Erythroblast (primary cell): Measurements from ENCODE around the gene CASS4.

ENCODE experiments used
- DNase-seq, 2 experiments: peaks; one replicate each; lab custom pipeline; 2025; lab: John Stamatoyannopoulos, UW
- GATA1 ChIP-seq: IDR thresholded peaks from 2 replicates; pipeline ENCODE4 v1.6.1; 2011; ENCODE audit warnings: low read depth, mild to moderate bottlenecking, control low read depth, low read length, moderate library complexity
- POLR2A ChIP-seq: IDR thresholded peaks from 2 replicates; pipeline ENCODE4 v1.6.1; 2011; ENCODE audit warnings: mild to moderate bottlenecking, low read length

Gene CASS4, protein sequence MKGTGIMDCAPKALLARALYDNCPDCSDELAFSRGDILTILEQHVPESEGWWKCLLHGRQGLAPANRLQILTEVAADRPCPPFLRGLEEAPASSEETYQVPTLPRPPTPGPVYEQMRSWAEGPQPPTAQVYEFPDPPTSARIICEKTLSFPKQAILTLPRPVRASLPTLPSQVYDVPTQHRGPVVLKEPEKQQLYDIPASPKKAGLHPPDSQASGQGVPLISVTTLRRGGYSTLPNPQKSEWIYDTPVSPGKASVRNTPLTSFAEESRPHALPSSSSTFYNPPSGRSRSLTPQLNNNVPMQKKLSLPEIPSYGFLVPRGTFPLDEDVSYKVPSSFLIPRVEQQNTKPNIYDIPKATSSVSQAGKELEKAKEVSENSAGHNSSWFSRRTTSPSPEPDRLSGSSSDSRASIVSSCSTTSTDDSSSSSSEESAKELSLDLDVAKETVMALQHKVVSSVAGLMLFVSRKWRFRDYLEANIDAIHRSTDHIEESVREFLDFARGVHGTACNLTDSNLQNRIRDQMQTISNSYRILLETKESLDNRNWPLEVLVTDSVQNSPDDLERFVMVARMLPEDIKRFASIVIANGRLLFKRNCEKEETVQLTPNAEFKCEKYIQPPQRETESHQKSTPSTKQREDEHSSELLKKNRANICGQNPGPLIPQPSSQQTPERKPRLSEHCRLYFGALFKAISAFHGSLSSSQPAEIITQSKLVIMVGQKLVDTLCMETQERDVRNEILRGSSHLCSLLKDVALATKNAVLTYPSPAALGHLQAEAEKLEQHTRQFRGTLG

DNA sequence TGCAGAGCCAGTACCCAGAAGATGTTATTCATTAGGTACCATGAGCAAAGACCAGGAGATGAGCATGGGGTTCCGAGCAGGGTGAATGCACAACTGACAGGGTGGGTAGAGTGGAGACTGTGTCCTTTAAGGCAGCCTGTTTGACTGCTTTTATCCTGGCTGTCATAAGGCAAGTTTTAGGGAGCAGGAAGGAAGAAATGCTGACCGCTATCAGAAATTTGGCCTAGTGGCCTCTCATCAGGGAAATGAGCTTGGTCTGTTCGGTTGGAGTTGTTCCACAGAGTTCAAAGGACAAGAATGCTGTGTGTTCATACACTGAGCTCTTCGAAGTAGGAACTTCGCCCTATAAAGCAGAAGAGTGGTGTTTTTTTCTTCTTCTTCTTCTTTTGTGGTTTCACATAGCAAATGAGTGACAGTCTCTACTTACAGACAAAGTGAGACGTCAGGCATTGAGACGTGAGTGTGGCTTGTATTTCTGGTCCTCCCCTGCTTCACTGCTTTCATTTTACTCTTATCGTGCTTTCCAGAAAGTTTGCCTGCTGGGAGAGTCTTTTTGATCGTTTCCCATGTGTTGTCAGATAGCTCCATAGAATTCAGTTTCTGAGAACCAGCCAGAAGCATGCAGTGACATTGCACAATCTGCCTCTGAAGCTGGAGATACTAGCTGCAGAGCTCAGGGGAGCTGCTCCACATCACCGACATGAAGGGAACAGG, at the start of gene CASS4:
Gene CASS4, plus strand, starts transcription at position 502 of the 714 bp plus-strand sequence. Its CDS starts 199 bp downstream, at position 701.
- DNase-seq: peak; percentile 86 to 97
- TF ChIP-seq POLR2A: peak; percentile 64
- no peak for TF ChIP-seq GATA1

DNA sequence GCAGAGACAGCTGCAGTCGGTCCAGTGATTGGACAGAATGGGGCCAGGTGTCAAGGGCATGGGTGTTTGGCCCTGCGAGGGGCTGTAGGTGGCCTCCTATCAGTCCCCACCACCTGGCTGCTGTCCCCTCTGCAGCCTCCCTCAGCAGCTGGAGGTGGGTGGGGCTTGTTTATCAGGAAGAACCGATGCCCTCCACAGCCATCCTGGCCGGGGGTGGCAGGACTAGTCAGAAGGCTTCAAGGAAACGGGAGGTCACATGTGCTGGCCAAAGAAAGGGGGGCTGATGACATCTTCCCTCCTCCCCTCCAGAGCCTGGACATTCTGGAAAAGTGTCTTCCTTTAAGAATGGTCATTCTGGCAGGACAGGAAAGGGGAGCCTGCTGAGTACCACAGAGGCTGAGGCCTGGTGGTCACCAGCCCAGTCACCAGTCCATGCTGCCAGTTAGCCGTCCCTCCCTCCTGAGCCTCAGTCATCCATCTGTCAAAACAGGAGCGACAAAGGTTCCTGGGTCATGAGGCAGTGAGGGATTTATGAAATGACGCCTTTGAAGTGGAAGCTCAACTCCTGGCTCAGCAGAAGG, 49.1 kb upstream of the CASS4 start:
- peak; percentile 96 to 99 for DNase-seq
- TF ChIP-seq GATA1 (peak; percentile 88), POLR2A (peak; percentile 62)

DNA sequence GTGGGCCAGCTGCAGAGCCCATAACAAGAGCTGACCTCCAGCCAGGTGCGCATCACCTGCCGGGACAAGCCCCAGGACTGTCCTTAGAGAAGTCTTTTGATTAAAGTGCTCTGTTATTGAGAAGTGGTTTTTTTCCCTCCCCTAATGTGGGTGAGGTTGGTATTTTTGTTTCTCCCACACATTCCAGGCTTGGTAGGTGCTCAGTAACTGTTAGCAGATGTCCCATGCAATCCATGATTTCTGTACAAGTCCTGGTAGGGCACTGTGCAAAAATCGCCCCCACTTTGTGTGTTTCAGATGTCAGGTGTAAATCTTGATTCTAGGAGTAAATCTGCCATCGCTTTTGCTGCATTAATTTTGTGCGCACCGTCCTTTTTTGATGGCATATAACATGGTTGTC, 48.6 kb upstream of the CASS4 start:
- TF ChIP-seq POLR2A: no peak
- no peak for TF ChIP-seq GATA1
- peak; percentile 14 to 45 for DNase-seq

DNA sequence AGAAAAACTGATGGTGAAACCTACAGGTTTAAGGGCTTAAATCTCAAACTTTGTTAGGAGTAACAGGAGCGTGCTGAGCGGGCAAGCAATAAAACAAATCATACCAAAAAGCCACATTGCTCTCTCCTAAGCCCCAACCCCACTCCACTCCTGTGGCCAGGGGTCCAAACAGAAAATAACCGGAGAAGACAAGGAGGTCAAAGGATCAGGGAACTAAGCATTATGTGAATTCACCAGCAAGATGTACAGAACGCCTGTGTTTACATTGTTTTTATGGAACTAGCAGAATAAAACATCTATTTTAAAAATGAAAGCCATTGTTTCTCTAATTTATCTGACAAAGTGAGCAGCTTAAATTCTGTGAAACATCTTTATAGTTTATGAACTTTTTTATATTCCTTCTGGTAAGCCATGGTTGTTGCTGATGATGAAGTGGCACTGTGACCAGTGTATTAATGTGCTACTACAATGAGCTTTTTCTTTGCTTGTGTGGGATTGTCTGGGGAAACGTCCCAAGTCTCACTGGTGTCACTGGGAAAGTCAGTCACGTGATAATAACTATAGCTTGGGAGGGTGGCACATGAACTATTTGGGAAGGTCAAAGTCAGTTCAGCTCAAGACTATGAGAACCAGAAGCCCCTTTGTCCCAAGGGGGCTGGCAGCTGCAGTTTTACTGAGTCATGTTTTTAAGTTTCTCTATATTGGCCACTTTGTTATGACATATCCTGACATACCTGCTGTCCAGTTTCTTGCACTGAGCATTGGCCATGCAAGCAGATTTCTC, 43.5 kb upstream of the CASS4 start:
- peak in 1 of 2 experiments; percentile 23 for DNase-seq
- TF ChIP-seq GATA1: no peak
- TF ChIP-seq POLR2A: peak; percentile 26

DNA sequence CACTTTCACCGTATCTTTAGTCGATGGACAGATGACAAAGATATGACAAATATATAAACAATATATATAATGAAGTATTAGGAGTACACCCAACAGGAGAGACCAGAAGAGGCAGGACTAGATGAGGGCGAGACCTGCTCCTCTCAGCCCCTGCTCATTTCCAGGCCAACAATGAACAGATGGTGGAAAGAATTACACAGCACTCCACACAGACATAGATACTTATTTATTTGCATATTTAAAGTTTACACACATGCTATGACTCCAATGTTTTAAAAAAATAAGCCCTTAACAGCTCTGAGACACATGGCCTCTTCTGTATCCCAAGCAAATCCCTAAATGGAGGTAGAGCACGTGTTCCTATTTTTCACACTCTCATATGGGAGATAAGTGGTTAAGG, 42.9 kb upstream of the CASS4 start:
- DNase-seq: no peak
- TF ChIP-seq POLR2A (peak; percentile 36), GATA1 (no peak)

DNA sequence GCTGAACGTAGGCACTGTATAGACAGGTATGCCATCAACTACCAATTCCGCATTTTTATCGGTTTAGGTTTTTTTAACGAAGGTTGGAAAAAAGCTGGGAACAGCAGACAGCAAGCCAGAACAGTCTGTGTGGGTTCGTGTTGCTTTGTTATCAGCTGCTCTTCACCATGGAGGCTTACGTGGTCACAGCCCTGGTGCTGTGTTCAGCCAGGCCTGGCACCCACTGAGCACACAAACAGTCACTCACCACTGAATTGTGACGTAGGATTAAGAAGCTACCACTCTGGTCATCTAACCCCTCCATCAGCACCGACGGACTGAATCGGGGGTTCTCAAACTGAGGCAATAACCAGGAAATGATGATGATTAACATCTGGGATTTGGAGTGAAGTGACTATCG, 40.1 kb upstream of the CASS4 start:
- TF ChIP-seq GATA1: no peak
- peak; percentile 5 for TF ChIP-seq POLR2A
- no peak for DNase-seq

DNA sequence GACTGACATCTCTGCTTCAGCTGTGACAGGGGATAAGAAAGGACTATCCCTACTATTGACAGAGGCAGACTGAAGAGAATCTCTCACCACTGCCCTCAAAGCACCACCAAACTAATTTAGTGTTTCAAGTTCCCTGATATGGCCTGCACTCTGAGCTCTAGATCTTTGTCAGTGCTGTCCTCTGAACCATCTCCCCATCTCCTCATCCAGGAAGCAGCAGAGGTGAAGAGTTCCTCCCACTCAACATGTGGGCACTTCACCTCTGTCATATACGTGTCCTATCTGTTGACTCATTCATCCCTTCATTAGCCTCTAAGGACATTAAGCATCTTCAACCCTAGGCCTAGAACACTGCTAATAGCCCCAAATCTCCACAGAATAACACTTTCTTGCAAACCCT, 39.2 kb upstream of the CASS4 start:
- no peak for TF ChIP-seq GATA1
- TF ChIP-seq POLR2A: no peak
- DNase-seq: peak in 1 of 2 experiments; percentile 24

DNA sequence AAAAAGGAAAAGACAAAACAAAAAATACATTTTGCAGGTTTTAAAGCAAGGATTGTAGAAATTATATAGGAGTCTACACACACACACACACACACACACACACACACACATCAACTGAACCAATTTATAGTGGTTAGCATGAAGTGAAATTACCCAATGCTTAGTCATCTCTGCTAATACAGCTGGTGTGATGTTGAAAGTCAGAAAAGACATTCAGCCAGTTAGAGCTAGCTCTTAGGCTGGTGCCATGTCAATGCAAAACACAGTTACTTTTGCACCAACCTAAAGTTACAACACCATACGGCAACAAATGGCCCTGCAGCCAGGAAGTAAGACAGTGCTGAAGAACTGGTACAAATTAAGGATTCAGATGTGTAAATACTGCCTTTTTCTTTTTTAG, 38.1 kb upstream of the CASS4 start:
- DNase-seq: peak; percentile 27 to 64

DNA sequence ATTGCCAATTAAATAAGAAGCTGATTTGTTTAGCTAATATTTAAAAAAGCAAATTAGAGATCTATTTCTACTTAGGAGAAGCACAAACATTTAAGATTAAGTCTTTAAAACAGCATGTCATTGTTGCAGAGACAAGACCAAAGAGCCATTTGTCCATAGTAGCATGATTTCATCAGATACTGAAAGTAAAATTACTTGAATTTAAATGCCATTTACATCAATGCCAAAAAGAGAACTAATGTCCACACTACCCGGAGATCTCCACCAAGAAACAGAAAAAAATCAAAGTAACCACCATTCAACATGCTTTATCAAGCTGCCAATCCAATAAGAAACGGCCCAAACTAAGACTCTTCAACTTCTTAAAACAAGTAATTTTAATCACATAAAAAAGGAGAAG, 35.7 kb upstream of the CASS4 start:
- no peak for DNase-seq
- TF ChIP-seq POLR2A: no peak
- TF ChIP-seq GATA1: no peak

More for the DNA sequence above, 38.1 kb upstream of the CASS4 start:
- TF ChIP-seq GATA1: no peak
- TF ChIP-seq POLR2A: no peak

DNA sequence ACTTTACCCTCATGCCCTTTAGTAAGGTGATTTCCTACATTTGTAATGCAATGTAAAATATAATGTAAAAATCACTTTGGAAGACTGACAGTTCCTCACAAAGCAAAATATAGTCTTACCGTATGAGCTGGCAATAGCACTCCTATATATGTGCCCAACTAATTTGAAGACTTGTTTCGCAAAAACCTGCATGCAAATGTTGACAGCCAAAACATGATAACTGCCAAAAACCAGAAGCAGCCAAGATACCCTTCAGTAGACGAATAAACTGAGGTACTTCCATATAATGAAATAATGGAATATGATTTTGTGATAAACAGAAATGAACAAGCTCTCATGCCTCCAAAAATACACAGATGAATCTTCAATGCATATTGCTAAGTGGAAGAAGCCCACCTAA, 33.7 kb upstream of the CASS4 start:
- DNase-seq: no peak
- TF ChIP-seq GATA1 (no peak), POLR2A (no peak)

DNA sequence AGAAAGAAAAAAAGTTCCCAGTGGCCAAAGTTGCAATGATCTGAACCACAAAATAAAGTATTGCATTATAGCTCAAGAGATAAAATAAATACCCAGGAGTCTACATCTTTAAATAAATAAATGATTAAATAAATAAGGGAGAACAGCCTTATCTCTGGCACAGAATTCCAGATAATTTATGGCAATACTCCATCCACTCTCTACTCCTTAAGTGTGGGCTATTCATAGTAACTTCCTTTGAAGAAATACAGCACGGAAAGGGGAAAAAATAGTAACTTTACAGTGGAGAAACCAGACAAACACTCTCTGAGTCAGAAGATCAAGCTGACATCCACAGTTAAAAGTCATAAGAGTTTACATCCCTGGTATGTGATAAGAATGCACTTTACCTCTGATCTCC, 31.7 kb upstream of the CASS4 start:
- TF ChIP-seq GATA1 (no peak), POLR2A (no peak)
- DNase-seq: no peak

DNA sequence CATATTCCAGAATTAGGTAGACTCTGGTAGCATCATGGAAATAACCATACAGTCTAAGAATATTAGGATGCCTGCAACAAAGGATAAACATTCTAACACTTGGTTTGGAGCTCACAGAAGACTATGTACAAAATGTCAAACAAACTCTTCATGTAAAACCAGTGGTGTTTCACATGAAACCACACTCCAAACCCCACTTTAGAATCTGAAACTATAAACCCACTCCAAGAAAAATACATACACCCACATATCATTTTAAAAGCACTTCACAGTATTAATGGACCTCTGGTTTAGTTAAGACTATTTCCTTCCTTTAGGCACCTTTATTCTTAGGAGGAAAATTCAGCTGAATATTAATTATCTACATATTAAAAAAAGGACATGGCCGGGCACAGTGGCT, 30.6 kb upstream of the CASS4 start:
- DNase-seq: no peak
- TF ChIP-seq POLR2A (no peak), GATA1 (no peak)

DNA sequence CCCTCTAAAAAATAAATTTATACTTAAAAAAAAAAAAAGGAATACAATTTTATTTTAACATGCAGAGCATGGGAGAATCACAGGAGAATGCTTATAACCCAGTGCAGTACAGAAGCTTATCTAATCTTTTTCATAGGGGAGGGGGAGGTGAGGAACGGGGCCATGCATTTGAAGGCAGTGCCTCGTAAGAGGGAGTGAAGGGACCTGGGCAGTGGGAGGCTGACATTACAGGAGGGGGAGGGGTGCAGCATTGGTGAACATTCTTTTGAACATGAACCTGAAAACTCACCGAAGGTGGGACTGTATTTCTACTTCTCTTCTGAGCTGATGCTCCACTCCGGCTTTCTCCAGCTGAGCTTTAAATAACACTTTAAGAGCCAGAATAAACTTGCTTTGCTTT, 29.4 kb upstream of the CASS4 start:
- DNase-seq: peak in 1 of 2 experiments; percentile 14
- no peak for TF ChIP-seq GATA1
- TF ChIP-seq POLR2A: no peak
